ENCODE results near the gene RABGGTA.

DNA sequence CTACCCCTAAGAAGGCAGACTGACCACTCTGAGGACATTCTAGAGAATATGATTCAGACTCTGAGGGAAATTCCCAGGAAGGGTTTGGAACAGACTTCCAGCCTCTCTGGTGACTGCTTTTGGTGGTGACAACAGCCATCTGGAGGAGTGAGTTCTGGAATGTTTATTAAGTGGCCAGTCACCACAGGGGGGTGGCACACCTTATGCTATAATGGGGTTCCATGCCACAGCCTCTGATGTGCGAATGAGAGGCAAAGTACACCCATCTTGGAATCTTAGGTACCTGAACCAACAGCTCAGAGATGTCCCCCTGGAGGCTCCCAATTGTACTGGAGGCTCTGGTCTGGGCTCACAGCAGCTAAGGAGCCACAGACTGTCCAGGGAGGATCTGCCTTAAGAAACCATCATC lies 19.5 kb downstream of the RABGGTA start:
- no peak for TF ChIP-seq CTCF (IDR thresholded peaks at IDR 0.05 in 4 of 5, conservative IDR thresholded peaks at IDR 0.05 in 1 of 5)
- no peak for TF ChIP-seq POLR2A (IDR thresholded peaks at IDR 0.05)

Measured in gastrocnemius medialis (tissue), 4 donors.